ENCODE results near the gene SELENOV.

SELENOV gene

GRCh38 chr19:39506944-39507714, 7.8 kb upstream of the SELENOV start:
- in situ Hi-C loops (cut with HindIII; ENCODE audit: low sequenced_read_pairs) = no loop called here
- DNase-seq (ENCODE audit: low read depth) = no peak
- peak overlapping the region; percentile 59 for H3K4me3 ChIP-seq (ENCODE audit: low read depth, low read length)
- TF ChIP-seq CTCF (IDR thresholded peaks at IDR 0.05; ENCODE audit: low read depth, low read length, missing control alignments) = no peak

GRCh38 chr19:39507715-39508364, 7.1 kb upstream of the SELENOV start:
- TF ChIP-seq CTCF (IDR thresholded peaks at IDR 0.05; ENCODE audit: low read depth, low read length, missing control alignments) = no peak

GRCh38 chr19:39508629-39509028, 6.3 kb upstream of the SELENOV start:
- H3K4me3 ChIP-seq (ENCODE audit: low read depth, low read length) = no peak overlapping the region
- in situ Hi-C loops (cut with HindIII; ENCODE audit: low sequenced_read_pairs) = no loop called here
- TF ChIP-seq CTCF (IDR thresholded peaks at IDR 0.05; ENCODE audit: low read depth, low read length, missing control alignments) = no peak
- no peak for DNase-seq (ENCODE audit: low read depth)

More at GRCh38 chr19:39507715-39508364, 7.1 kb upstream of the SELENOV start:
- DNase-seq (ENCODE audit: low read depth) = no peak
- in situ Hi-C loops (cut with HindIII; ENCODE audit: low sequenced_read_pairs) = no loop called here
- peak overlapping the region; percentile 59 for H3K4me3 ChIP-seq (ENCODE audit: low read depth, low read length)

- no peak for TF ChIP-seq CTCF (IDR thresholded peaks at IDR 0.05; ENCODE audit: low read depth, low read length, missing control alignments)
- in situ Hi-C loops (cut with HindIII; ENCODE audit: low sequenced_read_pairs) = no loop called here
- no peak for DNase-seq (ENCODE audit: low read depth)
- no peak overlapping the region for H3K4me3 ChIP-seq (ENCODE audit: low read depth, low read length)
These were observed 5.7 kb upstream of the SELENOV start for GRCh38 chr19:39509233-39509632.

- H3K4me3 ChIP-seq (ENCODE audit: low read depth, low read length) = no peak overlapping the region
- DNase-seq (ENCODE audit: low read depth) = no peak
- in situ Hi-C loops (cut with HindIII; ENCODE audit: low sequenced_read_pairs) = no loop called here
- TF ChIP-seq CTCF (IDR thresholded peaks at IDR 0.05; ENCODE audit: low read depth, low read length, missing control alignments) = no peak
These were observed 2.0 kb upstream of the SELENOV start for GRCh38 chr19:39512988-39513387.

GRCh38 chr19:39515551-39516191, 732 bp downstream of the SELENOV start:
- DNase-seq (ENCODE audit: low read depth) = no peak
- in situ Hi-C loops (cut with HindIII; ENCODE audit: low sequenced_read_pairs) = no loop called here
- TF ChIP-seq CTCF (IDR thresholded peaks at IDR 0.05; ENCODE audit: low read depth, low read length, missing control alignments) = no peak
- peak overlapping the region; percentile 20 for H3K4me3 ChIP-seq (ENCODE audit: low read depth, low read length)
